T47D (cell line): ENCODE data around the gene ARL10.

Experiments used
- DNase-seq, 2 experiments: peaks; one replicate each; pipeline versions ENCODE4 v3.0.0 to v3.0.0-alpha.2; 2011 to 2012; ENCODE audit warnings: low read depth in 1 of 2, low spot score in 1 of 2
- JUND ChIP-seq: IDR thresholded peaks from 2 replicates; pipeline ENCODE4 v1.6.1; 2012; ENCODE audit warnings: low read depth
- in situ Hi-C: cut with HindIII; loops from 2 replicates; pipeline ENCODE4 v1.10.0; 2016; ENCODE audit warnings: low sequenced_read_pairs, low pct_unique_long_range_greater_than_20kb

Gene ARL10

GRCh38 chr5:176413709-176414191, 48.5 kb downstream of the ARL10 start:
- no peak for DNase-seq
- in situ Hi-C loops = no loop called here
- TF ChIP-seq JUND = no peak

GRCh38 chr5:176414704-176415103, 49.4 kb downstream of the ARL10 start:
- no peak for DNase-seq
- in situ Hi-C loops = no loop called here
- no peak for TF ChIP-seq JUND

DNA sequence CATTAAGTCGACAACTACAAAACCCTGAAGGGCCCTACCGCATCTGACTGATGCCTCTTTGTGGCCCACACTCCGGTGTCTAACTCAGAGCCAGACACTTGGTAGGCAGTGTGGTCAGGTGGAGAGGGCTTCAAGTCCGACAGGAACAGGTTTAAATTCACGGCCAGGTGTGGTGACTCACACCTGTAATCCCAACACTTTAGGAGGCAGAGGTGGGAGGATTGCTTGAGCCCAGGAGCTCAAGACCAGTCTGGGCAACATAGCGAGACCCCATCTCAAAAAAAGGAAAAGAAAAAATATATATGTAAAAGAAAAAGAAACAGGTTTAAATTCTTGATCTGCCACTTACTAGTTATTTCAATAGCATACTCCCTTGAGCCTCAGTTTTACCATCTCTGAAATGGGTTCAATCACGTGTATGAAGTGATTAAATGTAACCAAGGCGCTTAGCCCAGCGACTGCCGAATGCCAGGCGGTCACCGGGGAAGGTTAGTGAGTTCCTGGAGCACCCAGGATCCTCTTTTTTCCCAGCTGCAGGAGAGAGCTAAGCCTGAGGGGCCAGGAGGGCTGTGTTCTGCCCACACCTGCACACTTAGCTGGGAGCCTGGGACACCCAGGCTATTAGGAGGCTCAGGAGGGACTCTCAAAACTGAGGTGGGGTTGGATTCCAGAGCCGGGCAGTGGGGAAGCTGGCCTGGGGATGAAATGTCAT, 50.1 kb downstream of the ARL10 start:
- TF ChIP-seq JUND = no peak
- in situ Hi-C loops = no loop called here
- DNase-seq = peak in 1 of 2 experiments; percentile 69

GRCh38 chr5:176415952-176416924, 51.0 kb downstream of the ARL10 start, which contains the start of gene CLTB:
Gene CLTB, minus strand, starts transcription at chr5:176416539. Its CDS starts 176 bp downstream, at chr5:176416363.
- TF ChIP-seq JUND = no peak
- in situ Hi-C loops = no loop called here

GRCh38 chr5:176416965-176417364, 51.7 kb downstream of the ARL10 start:
- in situ Hi-C loops = no loop called here
- no peak for TF ChIP-seq JUND

More at GRCh38 chr5:176415952-176416924, 51.0 kb downstream of the ARL10 start, which contains the start of gene CLTB:
- peak; percentile 88 to 93 for DNase-seq

GRCh38 chr5:176418251-176418650, 53.0 kb downstream of the ARL10 start:
- in situ Hi-C loops = no loop called here
- DNase-seq = no peak
- TF ChIP-seq JUND = no peak

More at GRCh38 chr5:176416965-176417364, 51.7 kb downstream of the ARL10 start:
- no peak for DNase-seq

- TF ChIP-seq JUND = no peak
- no peak for DNase-seq
- in situ Hi-C loops = no loop called here
These were observed 54.8 kb downstream of the ARL10 start for GRCh38 chr5:176420086-176420485.

GRCh38 chr5:176420972-176421544, 55.8 kb downstream of the ARL10 start:
- DNase-seq = no peak
- no peak for TF ChIP-seq JUND
- in situ Hi-C loops = no loop called here

GRCh38 chr5:176424181-176424580, 58.9 kb downstream of the ARL10 start:
- no peak for DNase-seq
- in situ Hi-C loops = no loop called here
- no peak for TF ChIP-seq JUND

DNA sequence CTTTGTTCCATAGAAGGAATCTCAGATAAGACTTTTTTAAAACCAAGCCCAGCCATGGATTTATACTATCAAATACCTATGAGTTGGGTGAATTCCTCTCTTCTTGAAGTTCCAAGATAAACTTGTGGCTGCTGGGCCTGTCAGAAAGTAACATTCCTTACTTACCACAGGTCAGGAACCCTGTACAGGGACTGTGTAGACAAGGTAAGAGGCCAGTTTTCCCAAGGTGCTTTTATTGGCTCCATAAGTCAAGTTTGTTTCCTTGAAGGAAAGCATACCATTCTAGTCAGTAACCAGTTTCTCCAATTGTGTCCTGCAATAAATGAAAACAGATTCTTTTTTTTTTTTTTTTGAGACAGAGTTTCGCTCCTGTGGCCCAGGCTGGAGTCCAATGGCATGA, 59.9 kb downstream of the ARL10 start:
- DNase-seq = peak in 1 of 2 experiments; percentile 52
- in situ Hi-C loops = no loop called here
- no peak for TF ChIP-seq JUND

DNA sequence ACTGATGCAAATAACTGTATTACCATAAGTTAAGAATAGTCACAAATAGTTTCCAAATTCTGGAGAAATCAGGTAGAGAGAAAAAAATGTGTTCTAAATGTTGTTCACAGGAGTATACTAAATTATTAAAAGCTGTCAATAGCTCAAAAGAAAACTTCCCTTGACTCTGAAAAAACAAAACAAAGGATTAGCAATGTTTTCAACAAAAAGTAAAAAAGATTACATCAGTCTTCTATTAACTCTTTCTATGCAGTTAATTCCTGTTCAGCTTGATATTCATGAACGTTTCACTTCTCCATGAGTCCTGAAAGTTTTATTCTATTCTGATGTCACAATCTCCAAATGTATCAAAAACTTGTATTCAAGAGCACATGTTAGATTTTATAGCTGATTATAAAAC, 60.5 kb downstream of the ARL10 start:
- no peak for DNase-seq
- no peak for TF ChIP-seq JUND
- in situ Hi-C loops = no loop called here

GRCh38 chr5:176426876-176427275, 61.6 kb downstream of the ARL10 start:
- no peak for TF ChIP-seq JUND
- in situ Hi-C loops = no loop called here
- DNase-seq = no peak
